SK-N-SH (cell line): ENCODE results near the gene HDAC7. TPM values are rescaled to one million over a fixed set of nuclear protein-coding genes. Genes with fewer than 3 reads are reported as not detected.

ENCODE experiments used
- CTCF ChIA-PET: fragments of 300-600, 350-600 bp; formaldehyde crosslinking; extraction: SDS; loops from one replicate; lab custom pipeline; 2021; lab: Yijun Ruan, JAX
- POLR2A ChIA-PET: fragments of 350-600 bp; sonication (Branson Sonifier 250); formaldehyde crosslinking; extraction: SDS; loops from one replicate; lab custom pipeline; 2020; ENCODE audit warnings: antibody characterized with exemption, inconsistent platforms; lab: Yijun Ruan, JAX
- DNase-seq: peaks from one replicate; pipeline ENCODE4 v3.0.0; 2012
- H2AFZ ChIP-seq: fragments of 200-600 bp; sonication (generic); 2 replicates; pipeline ENCODE4 v1.8.1; 2016; ENCODE audit warnings: antibody characterized with exemption, mild to moderate bottlenecking, low read depth
- H3F3A ChIP-seq: fragments of 200-600 bp; sonication (generic); replicated peaks from 2 replicates; pipeline ENCODE3; 2016; ENCODE audit warnings: antibody characterized with exemption, mild to moderate bottlenecking; ENCODE audit not compliant: insufficient read depth
- H3K27ac ChIP-seq, 2 experiments: fragments of 200-500 bp in 1 of 2; fragments of 200-600 bp in 1 of 2; sonication (Bioruptor generic) in 1 of 2; sonication (generic), shearing (Covaris generic) in 1 of 2; 2 replicates each; pipeline versions ENCODE4 v1.5.1 to v1.6.1; 2014 to 2016; ENCODE audit warnings: low read depth in 2 of 2, inconsistent platforms in 1 of 2, low read length in 1 of 2, mild to moderate bottlenecking in 1 of 2, mixed read lengths in 1 of 2
- H3K27me3 ChIP-seq: fragments of 200-600 bp; sonication (generic), shearing (Covaris generic); 2 replicates; pipeline ENCODE4 v1.6.1; 2016; ENCODE audit warnings: mixed run types; ENCODE audit not compliant: insufficient read depth
- H3K36me3 ChIP-seq, 2 experiments: fragments of 200-500 bp in 1 of 2; fragments of 200-600 bp in 1 of 2; sonication (Bioruptor generic) in 1 of 2; sonication (generic) in 1 of 2; replicated peaks in 1 of 2; 2 replicates each; pipeline versions ENCODE3 to v1.5.1; 2014 to 2016; ENCODE audit warnings: low read length in 1 of 2, mild to moderate bottlenecking in 1 of 2; ENCODE audit not compliant: insufficient read depth in 2 of 2, control insufficient read depth in 1 of 2
- H3K4me1 ChIP-seq, 2 experiments: fragments of 200-500 bp in 1 of 2; fragments of 200-600 bp in 1 of 2; sonication (Bioruptor generic) in 1 of 2; sonication (generic), shearing (Covaris generic) in 1 of 2; 2 replicates each; pipeline versions ENCODE4 v1.5.1 to v1.6.1; 2014 to 2016; ENCODE audit warnings: low read depth in 1 of 2, low read length in 1 of 2, mixed run types in 1 of 2; ENCODE audit not compliant: insufficient read depth in 2 of 2, control insufficient read depth in 1 of 2
- H3K4me2 ChIP-seq: fragments of 200-600 bp; sonication (generic), shearing (Covaris generic); 2 replicates; pipeline ENCODE4 v1.6.1; 2017; ENCODE audit warnings: mixed run types
- H3K4me3 ChIP-seq, 2 experiments: fragments of 200-500 bp in 1 of 2; fragments of 200-600 bp in 1 of 2; sonication (Bioruptor generic) in 1 of 2; sonication (generic), shearing (Covaris generic) in 1 of 2; 2 replicates each; pipeline versions ENCODE4 v1.5.1 to v1.8.1; 2014 to 2016; ENCODE audit warnings: low read depth in 2 of 2, inconsistent platforms in 1 of 2, low read length in 1 of 2, mild to moderate bottlenecking in 1 of 2, mixed read lengths in 1 of 2, moderate library complexity in 1 of 2
- H3K79me2 ChIP-seq: fragments of 200-600 bp; sonication (generic); 2 replicates; pipeline ENCODE4 v1.8.1; 2017; ENCODE audit warnings: mild to moderate bottlenecking; ENCODE audit not compliant: insufficient read depth
- H3K9ac ChIP-seq: fragments of 200-600 bp; sonication (generic); 2 replicates; pipeline ENCODE4 v1.6.1; 2017; ENCODE audit warnings: mixed run types
- H3K9me2 ChIP-seq: fragments of 200-600 bp; sonication (generic); 2 replicates; pipeline ENCODE4 v1.6.1; 2017; ENCODE audit warnings: mixed run types
- H3K9me3 ChIP-seq: fragments of 200-600 bp; sonication (generic); 2 replicates; pipeline ENCODE4 v1.6.1; 2017; ENCODE audit warnings: mixed run types, mild to moderate bottlenecking, moderate library complexity
- H4K20me1 ChIP-seq: fragments of 200-600 bp; sonication (generic); 2 replicates; pipeline ENCODE4 v1.6.1; 2017; ENCODE audit warnings: mild to moderate bottlenecking, mixed run types; ENCODE audit not compliant: insufficient read depth
- CHD2 ChIP-seq: fragments of 150-350 bp; IDR thresholded peaks from 2 replicates; pipeline ENCODE4 v1.6.1; 2018; ENCODE audit warnings: low read length; ENCODE audit not compliant: partially characterized antibody
- FOSL2 ChIP-seq: IDR thresholded peaks from 2 replicates; pipeline ENCODE4 v1.4.0; 2012; ENCODE audit warnings: low read depth, mild to moderate bottlenecking, moderate library complexity, borderline replicate concordance
- GABPA ChIP-seq: IDR thresholded peaks from 2 replicates; pipeline ENCODE4 v1.4.0; 2012; ENCODE audit warnings: low read depth, mild to moderate bottlenecking
- GATA2 ChIP-seq: sonication (generic); formaldehyde crosslinking; IDR thresholded peaks from 2 replicates; pipeline ENCODE4 v1.5.0; 2020; ENCODE audit warnings: mild to moderate bottlenecking, missing genetic modification reagents
- MEF2A ChIP-seq: IDR thresholded peaks from 2 replicates; pipeline ENCODE4 v1.4.0; 2012; ENCODE audit warnings: low read depth, borderline replicate concordance
- NFIC ChIP-seq: IDR thresholded peaks from 2 replicates; pipeline ENCODE4 v1.4.0; 2012; ENCODE audit warnings: borderline replicate concordance
- NRF1 ChIP-seq: IDR thresholded peaks from 2 replicates; pipeline ENCODE4 v1.6.1; 2012; ENCODE audit warnings: low read depth, mild to moderate bottlenecking, low read length
- RAD21 ChIP-seq: IDR thresholded peaks from 2 replicates; pipeline ENCODE4 v1.6.1; 2012; ENCODE audit warnings: mild to moderate bottlenecking, low read length
- RCOR1 ChIP-seq: fragments of 150-350 bp; IDR thresholded peaks from 2 replicates; pipeline ENCODE4 v1.6.1; 2017; ENCODE audit warnings: antibody characterized with exemption, low read length
- SIN3A ChIP-seq: IDR thresholded peaks from 2 replicates; pipeline ENCODE4 v1.6.1; 2012; ENCODE audit warnings: low read depth, mild to moderate bottlenecking, low read length, moderate library complexity, borderline replicate concordance
- SMC3 ChIP-seq: IDR thresholded peaks from 2 replicates; pipeline ENCODE4 v1.6.1; 2012; ENCODE audit warnings: low read depth, low read length, improper control_type of control experiment
- TEAD4 ChIP-seq: IDR thresholded peaks from 2 replicates; pipeline ENCODE4 v1.4.0; 2012; ENCODE audit warnings: mild to moderate bottlenecking, borderline replicate concordance; ENCODE audit not compliant: insufficient read depth
- WGBS: methylation state at CpG from one replicate; pipeline ENCODE4 v1.1.6; 2017; ENCODE audit warnings: low lambda C conversion rate; 5-methylcytosine and 5-hydroxymethylcytosine counted together
- polyA plus RNA-seq, 3 experiments: library from polyadenylated mRNA; depleted of rRNA; stranded (reverse); fragments of >200 nt; gene quantifications; 2 replicates each; pipeline ENCODE4 v1.2.3, GENCODE V29; 2012
- TF ChIP-seq, protein P1 (sequence below): IDR thresholded peaks from 2 replicates; pipeline ENCODE4 v1.6.1; 2012; ENCODE audit warnings: mild to moderate bottlenecking, low read depth, low read length, moderate library complexity
- TF ChIP-seq, protein P2 (sequence below): IDR thresholded peaks from 2 replicates; pipeline ENCODE4 v1.4.0; 2012; ENCODE audit warnings: low read depth, borderline replicate concordance
- TF ChIP-seq, protein P3 (sequence below): IDR thresholded peaks from 2 replicates; pipeline ENCODE4; 2012
- TF ChIP-seq, protein P4 (sequence below): fragments of 200-600 bp; sonication (generic); IDR thresholded peaks from 2 replicates; pipeline ENCODE4 v1.6.1; 2017; ENCODE audit warnings: antibody characterized with exemption, mild to moderate bottlenecking, moderate library complexity

Gene HDAC7
- polyA plus RNA-seq, 1 of the 3 experiments (the other 2 are of a cell fraction): 51.0 TPM

DNA sequence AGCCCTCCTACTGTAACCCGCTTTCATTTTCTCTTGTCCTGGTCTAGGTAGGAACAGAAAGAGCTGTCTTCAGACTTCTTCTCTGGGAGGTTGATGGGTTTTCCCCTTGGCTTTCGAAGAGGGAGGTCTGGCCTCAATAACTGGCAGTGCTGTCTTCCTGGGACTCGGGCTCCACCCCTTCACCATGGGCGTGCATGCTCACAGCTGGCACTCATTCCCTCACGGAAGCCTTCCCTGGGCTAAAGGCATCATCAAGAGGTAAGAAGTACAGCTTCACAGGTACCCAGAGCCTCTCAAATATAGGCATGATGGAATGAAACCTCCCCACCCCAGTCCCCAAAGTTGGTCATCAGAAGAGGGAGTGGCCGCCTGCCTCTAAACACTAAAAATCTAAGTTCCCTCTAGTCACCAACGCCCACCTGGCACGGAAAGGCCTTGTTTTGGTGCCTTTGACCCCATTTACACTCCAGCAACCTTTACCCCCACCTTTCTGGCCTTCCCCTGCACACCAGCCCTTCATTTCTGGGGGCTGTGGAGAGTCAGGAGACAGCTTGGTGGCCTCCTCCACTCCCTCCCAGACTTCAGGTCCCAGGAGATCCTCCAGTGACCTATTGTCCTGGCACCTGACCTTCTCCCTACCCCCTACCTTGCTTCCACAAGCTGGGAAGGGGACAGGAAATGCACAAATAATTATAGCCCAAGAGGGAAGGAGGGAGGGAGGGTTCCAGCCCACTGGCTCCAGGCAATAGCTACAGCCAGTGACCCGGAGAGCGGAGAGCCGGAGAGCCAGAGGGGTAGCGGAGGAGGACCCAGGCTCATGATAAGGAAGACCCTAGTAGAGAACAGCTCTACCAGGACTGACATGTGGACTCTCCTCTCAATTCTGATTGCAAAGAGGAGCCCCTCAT lies 63.8 kb downstream of the HDAC7 start (continued):
- TF ChIP-seq, protein P1, sequence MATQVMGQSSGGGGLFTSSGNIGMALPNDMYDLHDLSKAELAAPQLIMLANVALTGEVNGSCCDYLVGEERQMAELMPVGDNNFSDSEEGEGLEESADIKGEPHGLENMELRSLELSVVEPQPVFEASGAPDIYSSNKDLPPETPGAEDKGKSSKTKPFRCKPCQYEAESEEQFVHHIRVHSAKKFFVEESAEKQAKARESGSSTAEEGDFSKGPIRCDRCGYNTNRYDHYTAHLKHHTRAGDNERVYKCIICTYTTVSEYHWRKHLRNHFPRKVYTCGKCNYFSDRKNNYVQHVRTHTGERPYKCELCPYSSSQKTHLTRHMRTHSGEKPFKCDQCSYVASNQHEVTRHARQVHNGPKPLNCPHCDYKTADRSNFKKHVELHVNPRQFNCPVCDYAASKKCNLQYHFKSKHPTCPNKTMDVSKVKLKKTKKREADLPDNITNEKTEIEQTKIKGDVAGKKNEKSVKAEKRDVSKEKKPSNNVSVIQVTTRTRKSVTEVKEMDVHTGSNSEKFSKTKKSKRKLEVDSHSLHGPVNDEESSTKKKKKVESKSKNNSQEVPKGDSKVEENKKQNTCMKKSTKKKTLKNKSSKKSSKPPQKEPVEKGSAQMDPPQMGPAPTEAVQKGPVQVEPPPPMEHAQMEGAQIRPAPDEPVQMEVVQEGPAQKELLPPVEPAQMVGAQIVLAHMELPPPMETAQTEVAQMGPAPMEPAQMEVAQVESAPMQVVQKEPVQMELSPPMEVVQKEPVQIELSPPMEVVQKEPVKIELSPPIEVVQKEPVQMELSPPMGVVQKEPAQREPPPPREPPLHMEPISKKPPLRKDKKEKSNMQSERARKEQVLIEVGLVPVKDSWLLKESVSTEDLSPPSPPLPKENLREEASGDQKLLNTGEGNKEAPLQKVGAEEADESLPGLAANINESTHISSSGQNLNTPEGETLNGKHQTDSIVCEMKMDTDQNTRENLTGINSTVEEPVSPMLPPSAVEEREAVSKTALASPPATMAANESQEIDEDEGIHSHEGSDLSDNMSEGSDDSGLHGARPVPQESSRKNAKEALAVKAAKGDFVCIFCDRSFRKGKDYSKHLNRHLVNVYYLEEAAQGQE: no peak
- no peak for TF ChIP-seq NFIC
- TF ChIP-seq, protein P2, sequence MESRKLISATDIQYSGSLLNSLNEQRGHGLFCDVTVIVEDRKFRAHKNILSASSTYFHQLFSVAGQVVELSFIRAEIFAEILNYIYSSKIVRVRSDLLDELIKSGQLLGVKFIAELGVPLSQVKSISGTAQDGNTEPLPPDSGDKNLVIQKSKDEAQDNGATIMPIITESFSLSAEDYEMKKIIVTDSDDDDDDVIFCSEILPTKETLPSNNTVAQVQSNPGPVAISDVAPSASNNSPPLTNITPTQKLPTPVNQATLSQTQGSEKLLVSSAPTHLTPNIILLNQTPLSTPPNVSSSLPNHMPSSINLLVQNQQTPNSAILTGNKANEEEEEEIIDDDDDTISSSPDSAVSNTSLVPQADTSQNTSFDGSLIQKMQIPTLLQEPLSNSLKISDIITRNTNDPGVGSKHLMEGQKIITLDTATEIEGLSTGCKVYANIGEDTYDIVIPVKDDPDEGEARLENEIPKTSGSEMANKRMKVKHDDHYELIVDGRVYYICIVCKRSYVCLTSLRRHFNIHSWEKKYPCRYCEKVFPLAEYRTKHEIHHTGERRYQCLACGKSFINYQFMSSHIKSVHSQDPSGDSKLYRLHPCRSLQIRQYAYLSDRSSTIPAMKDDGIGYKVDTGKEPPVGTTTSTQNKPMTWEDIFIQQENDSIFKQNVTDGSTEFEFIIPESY: no peak
- TF ChIP-seq, protein P3, sequence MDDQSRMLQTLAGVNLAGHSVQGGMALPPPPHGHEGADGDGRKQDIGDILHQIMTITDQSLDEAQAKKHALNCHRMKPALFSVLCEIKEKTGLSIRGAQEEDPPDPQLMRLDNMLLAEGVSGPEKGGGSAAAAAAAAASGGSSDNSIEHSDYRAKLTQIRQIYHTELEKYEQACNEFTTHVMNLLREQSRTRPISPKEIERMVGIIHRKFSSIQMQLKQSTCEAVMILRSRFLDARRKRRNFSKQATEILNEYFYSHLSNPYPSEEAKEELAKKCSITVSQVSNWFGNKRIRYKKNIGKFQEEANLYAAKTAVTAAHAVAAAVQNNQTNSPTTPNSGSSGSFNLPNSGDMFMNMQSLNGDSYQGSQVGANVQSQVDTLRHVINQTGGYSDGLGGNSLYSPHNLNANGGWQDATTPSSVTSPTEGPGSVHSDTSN: no peak
- no peak for TF ChIP-seq RAD21
- TF ChIP-seq CHD2: no peak
- TF ChIP-seq FOSL2: no peak

DNA sequence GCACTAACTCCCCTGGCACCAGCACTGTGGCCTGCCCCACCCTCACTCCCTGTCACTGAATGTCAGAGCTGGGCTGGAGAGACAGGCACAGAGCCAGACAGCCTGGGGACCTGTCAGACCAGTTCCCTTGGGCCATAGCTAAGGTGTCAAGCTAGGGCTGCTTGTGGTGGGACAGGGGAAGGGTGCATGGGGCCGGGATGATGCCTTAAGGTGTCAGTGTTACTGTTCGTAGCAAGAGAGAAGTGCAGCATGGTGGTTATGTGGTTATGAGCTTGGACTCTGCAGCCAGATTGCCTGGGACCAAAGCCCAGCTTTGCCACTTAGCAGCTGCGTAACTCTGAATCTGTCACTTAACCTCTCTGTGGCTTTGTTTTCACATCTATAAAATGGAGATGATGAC lies 64.8 kb downstream of the HDAC7 start:
- no peak for DNase-seq
- CTCF ChIA-PET: interaction anchor here (1.2 to 18.0 kb wide), 6 partner anchors 14 to 83 kb away, joined by 4 to 435 read pairs (median 11); partner anchors contain the start of gene SLC48A1
- no peaks in the 10 kb centered on the region for H3K9me3 ChIP-seq
- H3K9me2 ChIP-seq: no peaks in the 10 kb centered on the region
- no peak overlapping the region for H3K4me2 ChIP-seq
- POLR2A ChIA-PET: interaction anchor here (1.0 kb wide), 2 partner anchors 11 to 18 kb away, joined by 3 to 6 read pairs; no protein-coding TSS in a partner anchor
- H3K4me3 ChIP-seq: no peak overlapping the region
- no peak overlapping the region for H2AFZ ChIP-seq
- no peak overlapping the region for H3K27ac ChIP-seq
- no peaks in the 10 kb centered on the region for H4K20me1 ChIP-seq
- 81% methylated on average over 3 of the region's 3 CpGs for WGBS
- H3K4me1 ChIP-seq: peaks cover 12 to 65% of the 10 kb centered on the region in 2 experiments; a peak in 3 of 4 replicates
- H3K79me2 ChIP-seq: no peaks in the 10 kb centered on the region
- H3K36me3 ChIP-seq: no peaks in the 10 kb centered on the region
- H3F3A ChIP-seq: no peaks in the 10 kb centered on the region
- H3K9ac ChIP-seq: no peak overlapping the region
- H3K27me3 ChIP-seq: no peaks in the 10 kb centered on the region
- TF ChIP-seq SIN3A (no peak), GATA2 (CRISPR knock-in tag) (no peak), RAD21 (no peak), NRF1 (no peak), GABPA (no peak), FOSL2 (no peak), MEF2A (no peak), SMC3 (no peak), RCOR1 (no peak), TEAD4 (no peak), CHD2 (no peak)
- TF ChIP-seq, protein P4, sequence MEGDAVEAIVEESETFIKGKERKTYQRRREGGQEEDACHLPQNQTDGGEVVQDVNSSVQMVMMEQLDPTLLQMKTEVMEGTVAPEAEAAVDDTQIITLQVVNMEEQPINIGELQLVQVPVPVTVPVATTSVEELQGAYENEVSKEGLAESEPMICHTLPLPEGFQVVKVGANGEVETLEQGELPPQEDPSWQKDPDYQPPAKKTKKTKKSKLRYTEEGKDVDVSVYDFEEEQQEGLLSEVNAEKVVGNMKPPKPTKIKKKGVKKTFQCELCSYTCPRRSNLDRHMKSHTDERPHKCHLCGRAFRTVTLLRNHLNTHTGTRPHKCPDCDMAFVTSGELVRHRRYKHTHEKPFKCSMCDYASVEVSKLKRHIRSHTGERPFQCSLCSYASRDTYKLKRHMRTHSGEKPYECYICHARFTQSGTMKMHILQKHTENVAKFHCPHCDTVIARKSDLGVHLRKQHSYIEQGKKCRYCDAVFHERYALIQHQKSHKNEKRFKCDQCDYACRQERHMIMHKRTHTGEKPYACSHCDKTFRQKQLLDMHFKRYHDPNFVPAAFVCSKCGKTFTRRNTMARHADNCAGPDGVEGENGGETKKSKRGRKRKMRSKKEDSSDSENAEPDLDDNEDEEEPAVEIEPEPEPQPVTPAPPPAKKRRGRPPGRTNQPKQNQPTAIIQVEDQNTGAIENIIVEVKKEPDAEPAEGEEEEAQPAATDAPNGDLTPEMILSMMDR: no peak
- TF ChIP-seq, protein P1: no peak
